T follicular helper cell (primary cell): ENCODE measurements around the gene NFKBIA.
"Not testable (repeated sequence)": the region's sequence is repeated elsewhere in the genome, so short reads cannot be mapped to it uniquely, and the experiment has no call there.

Source experiments
- DNase-seq: peaks from one replicate; pipeline ENCODE4 v3.0.0-alpha.2; 2020; ENCODE audit warnings: low read depth

NFKBIA gene

DNA sequence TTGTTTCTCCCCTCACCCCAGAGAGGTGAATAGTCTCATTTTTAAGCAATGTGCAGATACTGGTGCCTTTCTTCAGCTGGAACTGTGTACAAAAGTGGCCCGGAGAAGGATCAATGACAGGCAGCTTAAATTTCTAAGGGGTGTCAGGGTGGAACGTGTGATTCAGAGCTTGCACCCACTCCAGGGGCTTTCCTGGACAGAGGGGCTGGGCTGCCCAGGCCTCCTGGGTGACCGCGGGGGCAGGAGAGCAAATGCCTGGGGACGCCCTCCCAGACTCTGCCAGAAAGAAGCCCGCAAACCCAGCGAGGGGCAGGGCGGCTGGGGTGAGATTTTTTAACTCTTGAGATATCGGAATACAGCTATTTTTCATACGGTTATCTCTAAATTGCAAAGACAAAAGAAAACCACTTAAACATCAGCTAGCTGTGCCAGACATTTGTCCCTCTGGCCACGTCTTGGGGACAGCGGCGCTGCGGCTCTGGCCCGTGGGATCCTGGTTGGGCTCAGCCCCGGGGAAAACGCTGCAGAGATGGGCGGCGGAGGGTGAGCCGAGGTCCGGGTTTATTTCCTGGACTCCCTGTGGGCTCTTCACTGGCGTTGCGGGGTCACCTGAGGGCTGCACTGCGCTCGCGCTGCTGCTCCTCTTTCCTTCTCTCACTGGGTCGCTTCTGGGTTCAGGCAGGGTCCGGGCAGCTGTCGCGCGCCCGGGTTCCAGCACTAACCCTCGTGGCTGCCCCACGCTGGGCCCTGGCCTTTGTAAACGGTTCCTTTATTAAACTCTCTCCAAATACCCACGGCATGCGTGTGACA, 35.8 kb downstream of the NFKBIA start:
- DNase-seq: no peak

DNA sequence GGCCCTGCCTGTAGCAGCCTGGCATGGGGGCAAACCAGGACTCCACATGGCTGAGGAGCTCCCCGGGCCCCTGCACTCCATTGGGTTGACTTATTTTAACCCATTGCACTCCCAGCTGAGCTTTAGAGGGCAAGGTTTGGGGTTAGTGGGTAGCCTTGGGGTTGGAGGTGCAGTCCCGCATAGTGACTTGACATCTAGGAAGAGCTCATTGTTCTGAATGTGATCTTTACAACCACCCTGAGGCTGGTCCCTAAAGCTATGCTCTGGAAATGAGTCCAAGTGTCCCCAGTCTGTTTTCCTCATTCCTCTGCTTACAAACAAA, 36.4 kb downstream of the NFKBIA start:
- no peak for DNase-seq

DNA sequence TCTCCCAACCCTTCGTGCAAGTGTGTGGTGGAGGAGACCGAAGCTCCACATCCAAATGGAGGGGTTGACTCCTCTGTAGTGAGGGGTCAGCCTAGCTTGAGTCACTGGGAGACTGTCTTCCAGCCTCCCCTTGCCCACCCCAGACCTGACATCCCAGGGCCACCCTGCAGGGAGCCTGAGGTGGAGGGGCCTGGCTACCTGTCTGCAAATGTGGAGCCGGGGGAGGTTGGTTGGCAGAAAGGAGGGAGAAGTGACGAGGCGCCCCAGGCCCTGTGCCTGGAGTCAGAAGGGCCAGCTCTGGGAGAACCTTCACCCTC, 37.5 kb downstream of the NFKBIA start:
- DNase-seq: no peak

DNA sequence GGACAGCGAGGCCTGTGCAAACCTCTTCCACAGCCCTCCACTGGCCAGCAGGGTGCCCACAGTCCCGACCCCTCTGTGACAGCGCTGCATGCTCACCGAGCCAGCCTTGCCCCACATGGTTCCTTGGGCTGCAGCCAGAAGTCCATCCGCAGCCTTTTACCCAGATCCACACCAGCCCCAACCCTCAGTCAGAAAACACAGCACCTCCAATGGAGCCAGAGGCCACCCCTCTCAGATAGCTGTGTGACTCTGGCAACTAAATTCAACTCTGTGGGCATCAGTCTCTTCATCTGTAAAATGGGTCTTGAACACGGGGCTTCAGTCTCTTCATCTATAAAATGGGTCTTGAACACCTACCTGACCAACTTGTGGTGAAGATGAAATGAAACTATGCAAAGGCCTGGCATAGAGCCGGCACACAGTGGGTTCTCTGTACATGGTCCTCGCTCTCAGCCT, 38.0 kb downstream of the NFKBIA start:
- no peak for DNase-seq

DNA sequence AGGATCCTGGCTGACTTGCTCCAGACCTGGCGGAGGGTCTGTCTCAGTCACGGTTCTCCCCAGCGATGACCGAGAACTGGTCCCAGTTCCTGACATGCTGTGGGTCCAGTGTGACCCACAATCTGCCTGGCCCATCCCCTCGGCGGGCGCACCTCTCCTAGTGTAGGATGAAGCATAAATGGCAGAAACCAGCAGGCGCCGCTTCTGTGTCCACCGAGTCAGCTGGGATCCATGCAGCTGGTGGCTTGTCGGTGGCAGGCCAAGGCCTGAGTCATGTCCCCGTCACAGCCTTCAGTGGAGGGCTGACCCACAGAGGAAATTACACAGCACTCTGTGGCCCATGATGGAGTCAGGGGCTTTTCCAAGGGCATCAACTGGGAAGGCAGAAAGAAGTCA, 38.5 kb downstream of the NFKBIA start:
- DNase-seq: no peak

DNA sequence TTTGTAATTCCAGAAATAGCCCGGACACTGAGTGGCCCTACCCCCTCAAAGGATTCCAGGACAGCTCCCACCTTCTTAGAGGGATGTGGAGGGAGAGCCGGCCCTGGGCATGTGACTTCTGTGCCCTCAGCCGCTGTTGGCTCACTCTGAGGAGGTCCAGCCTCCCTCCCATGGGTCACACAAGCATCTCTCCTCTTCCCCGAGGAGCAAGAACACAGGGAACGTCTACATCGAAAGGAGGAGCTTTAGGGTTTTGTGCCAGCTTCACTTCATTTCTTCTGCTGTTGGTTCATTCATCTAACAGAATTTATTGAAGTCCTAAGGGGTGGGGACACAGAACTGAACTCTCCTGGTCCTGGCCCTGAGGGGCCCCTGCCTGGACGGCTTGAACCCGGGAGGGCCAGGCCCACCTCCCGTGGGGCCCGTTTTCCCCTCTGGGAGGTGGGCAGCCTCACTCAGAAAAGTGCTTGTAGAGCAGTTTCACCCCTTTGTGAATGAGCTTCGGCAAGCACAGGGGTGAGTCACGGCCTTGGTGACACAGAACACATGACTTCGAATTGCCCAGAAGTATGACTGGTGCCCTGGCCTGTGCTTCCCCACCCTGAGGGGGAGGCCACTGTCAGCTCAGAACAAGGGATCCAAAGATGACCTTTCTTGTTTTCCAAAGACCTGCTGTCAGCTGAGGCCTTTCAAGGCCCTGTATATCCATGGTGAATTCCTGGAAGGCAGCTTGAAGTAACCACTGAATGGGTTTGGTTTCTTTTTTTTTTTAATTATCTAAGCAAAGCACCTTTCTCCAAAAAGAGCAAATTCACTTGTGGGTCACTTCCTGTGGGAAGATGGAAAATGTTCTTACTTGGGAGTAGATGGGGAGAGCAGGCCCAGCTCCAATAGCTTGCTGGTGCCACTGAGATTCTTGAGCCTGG, 39.2 kb downstream of the NFKBIA start:
- DNase-seq: no peak

DNA sequence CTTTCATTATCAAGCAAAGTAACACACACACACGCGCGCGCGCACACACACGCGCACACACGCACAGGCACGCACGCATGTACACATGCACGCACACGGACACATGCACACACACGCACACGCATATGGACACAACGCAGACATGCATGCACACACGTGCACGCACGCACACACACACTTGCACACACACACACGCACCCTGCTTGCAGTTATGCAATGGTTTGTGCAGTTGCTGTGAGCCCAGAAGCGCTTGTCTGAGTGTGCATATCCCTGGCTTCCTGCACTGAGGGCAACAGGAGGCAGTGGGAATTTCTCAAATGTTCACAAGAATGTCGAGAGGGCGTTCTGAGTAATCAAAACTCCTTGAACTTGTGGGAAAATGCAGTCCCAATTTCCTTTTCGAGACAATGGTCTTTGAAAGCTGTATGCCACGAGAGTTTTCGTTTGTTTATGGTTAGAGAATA, 41.6 kb downstream of the NFKBIA start:
- no peak for DNase-seq

DNA sequence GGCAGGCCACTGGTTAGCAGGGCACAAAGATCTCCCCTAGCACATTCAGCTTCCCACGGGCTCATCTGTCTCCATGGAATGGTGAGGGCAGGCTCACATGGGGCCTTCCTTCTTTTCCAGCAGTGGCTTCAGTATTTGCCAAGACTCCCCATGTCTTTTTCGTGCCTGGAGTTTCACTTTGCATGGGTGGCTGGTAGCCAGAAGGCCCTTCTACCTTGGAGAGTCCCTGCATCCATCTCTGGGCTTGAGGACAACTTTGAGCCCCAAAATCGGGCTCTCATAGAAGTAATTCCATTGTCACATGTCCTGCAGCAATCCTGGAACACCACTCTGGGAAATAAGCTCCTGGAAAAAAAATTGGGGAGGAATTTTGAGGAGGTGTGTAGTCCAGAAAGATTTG, 42.1 kb downstream of the NFKBIA start:
- no peak for DNase-seq

DNA sequence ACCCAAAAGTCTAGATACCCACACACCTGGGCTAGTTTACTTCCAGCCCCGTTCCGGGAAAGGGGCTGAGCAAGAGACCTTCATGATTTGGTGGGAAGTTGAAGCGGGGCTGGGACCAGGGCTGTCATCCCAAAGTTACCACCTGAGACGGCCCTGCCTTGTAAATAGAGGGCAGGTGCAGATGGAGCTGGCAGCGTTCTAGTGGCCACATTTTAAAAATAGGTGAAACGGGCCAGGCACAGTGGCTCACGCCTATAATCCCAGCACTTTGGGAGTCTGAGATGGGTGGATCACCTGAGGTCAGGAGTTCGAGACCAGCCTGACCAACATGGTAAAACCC, 43.4 kb downstream of the NFKBIA start:
- DNase-seq: no peak

DNA sequence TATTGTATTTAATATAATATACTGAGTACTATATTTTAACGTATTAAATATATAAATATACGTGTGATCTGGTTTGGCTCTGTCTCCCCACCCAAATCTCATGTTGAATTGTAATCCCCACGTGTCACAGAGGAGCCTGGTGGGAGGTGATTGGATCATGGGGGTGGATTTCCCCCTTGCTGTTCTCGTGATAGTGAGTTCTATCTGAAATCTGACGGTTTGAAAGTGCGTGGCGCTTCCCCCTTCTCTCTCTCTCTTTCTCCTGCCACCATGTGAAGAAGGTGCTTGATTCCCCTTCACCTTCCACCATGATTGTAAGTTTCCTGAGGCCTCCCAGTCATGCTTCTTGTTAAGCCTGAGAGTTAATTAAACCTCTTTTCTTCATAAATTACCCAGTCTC, 44.9 kb downstream of the NFKBIA start:
- DNase-seq: not testable (repeated sequence)

DNA sequence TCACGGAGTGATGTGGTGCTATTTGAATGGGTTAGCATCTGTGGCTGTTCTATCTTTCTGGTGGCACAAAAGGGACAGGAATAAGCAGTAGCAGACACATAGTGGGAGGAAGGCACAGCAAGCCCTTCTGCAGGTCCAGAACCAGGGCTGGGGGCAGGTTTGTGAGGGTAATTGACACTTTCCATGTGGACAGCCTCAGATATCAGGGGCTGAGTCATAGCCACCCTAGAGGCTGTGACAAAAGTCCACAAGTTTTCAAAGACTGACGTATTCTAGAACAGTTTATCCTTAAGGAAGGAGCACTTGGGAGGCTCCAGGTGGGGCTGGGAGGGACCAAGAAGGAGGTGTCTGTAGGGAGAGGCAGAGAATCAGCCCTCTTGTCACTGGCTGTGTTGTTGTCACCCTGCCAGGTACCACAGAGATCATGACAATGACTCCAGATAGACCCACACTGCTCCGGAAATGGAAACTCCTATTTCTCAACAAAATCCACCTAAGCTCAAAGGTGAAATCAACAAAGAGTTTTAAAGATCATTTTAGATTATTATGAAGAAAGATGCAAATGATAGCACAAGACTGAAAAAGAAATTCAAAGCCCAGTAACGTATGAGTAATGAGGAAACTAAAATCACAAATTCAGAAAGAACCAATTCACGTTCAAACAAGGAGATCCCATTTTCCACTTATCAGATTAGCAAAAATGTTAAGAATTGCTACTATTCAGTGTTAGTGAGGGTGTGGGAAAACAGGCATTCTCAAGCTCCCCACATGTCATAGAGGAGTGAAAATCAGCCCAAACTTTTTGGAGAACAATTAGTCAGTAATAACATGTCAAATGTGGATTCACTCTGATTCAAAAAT, 48.3 kb downstream of the NFKBIA start:
- no peak for DNase-seq

DNA sequence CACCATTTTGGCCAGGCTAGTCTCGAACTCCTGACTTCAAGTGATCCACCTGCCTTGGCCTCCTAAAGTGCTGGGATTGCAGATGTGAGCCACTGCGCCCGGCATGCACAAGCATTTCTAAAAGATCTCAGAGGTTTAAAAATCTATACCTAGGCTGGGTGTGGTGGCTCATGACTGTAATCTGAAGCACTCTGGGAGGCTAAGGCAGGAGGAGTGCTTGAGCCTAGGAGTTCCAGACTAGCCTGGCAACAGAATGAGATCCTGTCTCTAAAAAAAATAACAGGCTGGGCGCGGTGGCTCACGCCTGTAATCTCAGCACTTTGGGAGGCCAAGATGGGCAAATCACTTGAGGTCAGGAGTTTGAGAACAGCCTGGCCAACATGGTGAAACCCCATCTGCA, 49.3 kb downstream of the NFKBIA start:
- not testable (repeated sequence) for DNase-seq

DNA sequence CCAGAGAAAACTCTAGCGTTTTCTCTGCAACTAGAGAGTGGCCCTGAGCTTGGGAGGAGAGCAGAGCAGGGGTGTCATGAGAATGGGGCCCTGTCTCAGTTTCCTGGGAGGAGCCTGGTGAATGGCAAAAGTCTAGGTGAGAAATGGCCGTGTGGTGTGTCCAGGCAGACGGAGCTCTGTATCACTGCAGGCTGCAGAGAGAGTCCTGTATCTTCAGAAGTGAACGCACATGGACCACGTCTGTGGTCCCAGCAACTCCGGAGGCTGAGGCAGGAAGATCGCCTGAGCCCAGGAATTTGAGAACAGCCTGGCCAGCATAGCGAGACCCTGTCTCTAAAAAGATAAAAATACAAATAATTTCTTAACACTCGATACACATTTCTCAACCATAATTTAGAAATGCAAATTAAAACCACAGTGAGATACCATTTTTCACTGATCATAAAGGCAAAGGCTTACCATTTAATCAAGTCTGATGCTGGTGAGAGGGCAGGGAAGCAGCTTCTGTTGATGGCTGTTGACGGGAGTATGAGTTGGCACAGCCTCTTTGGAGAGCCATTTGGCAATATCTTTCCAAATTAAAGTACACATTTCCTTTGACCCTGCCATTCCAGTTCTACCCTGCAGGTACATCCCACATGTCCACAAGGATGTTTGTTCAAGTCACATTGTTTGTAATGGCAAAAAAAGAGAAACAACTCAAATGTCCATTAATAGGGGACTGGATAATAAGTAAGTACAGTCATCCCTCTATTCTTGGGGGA, 51.0 kb downstream of the NFKBIA start:
- no peak for DNase-seq

DNA sequence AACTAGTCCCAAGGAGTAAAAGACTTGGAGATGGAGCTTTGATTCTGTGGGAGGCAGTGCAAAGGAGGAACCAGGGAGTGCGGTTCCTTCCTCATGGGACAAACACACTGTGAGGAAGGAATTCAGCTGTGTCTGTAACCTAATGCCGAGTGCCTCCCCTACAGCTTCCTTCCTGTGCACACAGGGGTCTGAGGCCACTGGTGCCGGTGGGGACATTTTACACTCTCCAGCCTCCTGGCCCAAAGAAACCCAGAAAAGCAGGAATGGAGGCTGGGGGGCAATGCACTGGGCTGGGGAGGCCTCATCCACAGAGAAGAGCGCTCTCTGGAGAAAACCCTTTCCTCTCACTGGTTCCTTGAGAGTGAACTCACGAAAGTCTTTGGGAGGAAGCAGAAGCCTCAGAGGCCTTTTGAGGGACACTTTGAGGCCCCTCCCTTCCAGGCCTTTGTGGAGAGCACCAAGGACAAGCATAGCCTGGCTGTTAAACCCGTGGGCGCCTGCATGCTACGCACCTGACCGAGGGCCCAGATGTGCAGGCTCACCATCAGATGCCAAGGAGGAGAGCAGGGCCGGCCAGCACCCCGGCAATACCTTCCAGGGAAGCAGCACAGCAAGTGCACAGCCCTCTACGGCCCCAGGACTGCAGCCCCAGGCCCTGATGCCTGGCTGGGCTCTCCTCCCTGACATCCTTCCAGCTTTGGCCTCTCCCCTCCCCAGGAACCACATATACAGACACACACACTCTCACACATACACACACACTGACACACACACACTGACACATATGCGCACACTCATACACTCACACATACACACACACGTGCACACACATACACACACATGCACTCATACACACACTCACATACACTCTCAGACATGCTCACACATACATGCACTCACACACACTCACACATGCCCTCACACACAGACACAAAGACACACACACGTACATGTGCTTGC, 52.0 kb downstream of the NFKBIA start:
- no peak for DNase-seq

DNA sequence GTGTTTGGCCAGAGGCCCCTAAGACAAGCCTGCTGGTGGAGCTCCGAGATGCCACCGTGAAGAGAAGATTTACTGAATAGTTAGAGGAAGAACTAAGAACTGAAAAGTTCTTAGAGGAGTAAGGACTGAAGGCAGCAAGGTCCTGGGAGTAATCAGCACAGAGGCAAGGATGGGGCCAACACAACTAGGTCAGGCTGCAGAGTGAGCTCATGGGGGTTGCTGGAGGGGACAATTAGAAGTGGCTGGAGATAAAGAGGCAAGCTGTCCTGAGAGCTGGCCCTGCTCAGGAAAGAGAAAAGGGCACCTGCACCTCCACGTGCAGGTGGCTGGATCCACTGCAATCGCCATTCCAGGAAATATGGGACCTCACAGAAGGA, 52.7 kb downstream of the NFKBIA start:
- no peak for DNase-seq
